Subcutaneous adipose tissue (tissue), 4 donors: Measurements from ENCODE around the gene ANKRD13C. TPM values are rescaled to one million over a fixed set of nuclear protein-coding genes. Genes with fewer than 3 reads are reported as not detected.

Experiments
- CTCF ChIP-seq: fragments of 450-650 bp; IDR thresholded peaks from one replicate; pipeline ENCODE4 v1.5.1; 2016; ENCODE audit warnings: low read depth, mild to moderate bottlenecking, control low read depth, antibody characterized with exemption, moderate library complexity
- total RNA-seq, 4 donors: library from RNA; depleted of rRNA; stranded (reverse); fragments of >200 nt; gene quantifications; one replicate each; pipeline ENCODE4 v1.1.0, GENCODE V29; 2016

Gene ANKRD13C
- total RNA-seq, 4 donors from 2014 or later = 19.4 to 26.4 (median 24.4) TPM

DNA sequence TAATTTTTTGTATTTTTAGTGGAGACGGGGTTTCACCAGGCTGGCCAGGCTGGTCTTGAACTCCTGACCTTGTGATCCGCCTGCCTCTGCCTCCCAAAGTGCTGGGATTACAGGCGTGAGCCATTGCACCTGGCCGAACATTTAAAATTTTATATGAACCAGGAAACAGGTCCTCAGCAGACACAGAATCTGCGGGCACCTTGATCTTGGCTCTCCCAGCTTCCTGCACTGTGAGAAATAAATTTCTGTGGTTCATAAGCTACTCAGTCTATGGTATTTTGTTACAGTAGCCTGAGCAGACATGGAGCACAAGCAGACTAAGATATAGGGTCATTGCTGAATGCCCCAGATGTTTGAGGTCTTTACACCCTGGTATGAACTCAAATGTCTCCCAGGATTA, 33.0 kb upstream of the ANKRD13C start:
- TF ChIP-seq CTCF = no peak

DNA sequence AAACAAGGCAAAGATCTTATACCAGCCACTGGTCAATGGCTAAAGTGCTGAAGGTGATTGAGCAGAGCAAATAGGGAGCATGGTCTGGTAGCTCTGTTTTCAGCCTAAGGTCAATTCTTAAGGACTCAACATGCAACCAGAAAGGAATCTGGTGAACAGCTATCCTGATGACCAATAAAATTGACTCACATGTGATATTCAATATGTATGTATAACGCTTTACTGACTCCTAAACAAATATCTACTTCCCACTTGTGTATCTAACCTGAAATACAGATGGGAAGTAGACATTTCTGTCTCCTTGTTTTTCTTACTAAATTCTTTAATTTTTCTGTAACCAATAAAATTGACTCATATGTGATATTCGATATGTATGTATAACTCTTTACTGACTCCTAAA, 31.6 kb upstream of the ANKRD13C start:
- TF ChIP-seq CTCF = no peak

- no peak for TF ChIP-seq CTCF
These were observed 31.0 kb upstream of the ANKRD13C start for GRCh38 chr1:70385477-70385876.

GRCh38 chr1:70384542-70384941, 30.0 kb upstream of the ANKRD13C start:
- no peak for TF ChIP-seq CTCF

DNA sequence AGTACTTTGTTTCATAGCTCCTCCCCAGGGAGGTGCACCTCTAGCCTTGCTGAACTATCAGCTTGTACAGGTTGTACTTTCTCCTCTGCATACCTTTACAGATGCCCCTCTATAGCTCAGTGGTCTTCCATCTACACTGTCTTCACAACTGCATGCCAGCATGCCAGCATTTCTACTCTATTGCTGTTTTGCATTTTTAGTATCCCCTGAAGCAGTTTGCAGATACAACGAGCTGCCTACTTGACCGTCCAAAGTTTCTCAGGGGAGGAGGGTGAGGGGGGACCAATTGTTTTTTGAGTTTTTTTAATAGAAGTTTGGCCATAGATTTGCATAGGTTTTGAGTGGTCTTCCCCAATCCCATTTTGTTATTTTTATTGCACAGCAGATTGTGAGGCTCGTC, 29.0 kb upstream of the ANKRD13C start:
- TF ChIP-seq CTCF = no peak

- TF ChIP-seq CTCF = no peak
These were observed 28.2 kb upstream of the ANKRD13C start for GRCh38 chr1:70382682-70383081.

DNA sequence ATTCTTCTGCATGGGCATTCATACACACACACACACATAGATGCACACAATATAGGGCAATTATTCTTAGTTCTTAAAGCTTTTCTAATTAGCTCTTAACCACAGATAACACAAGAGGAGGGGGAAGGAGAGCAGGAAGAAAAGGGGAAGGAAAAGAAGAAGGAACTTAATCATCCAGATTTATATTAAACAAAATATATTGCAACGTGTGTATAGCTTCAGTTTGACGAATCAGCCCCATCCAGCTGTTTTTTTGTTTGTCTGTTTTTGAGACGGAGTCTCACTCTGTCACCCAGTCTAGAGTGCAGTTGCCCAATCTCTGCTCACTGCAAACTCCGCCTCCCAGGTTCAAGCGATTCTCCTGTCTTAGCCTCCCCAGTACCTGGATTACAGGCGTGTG, 21.7 kb upstream of the ANKRD13C start:
- no peak for TF ChIP-seq CTCF
